NCI-H1105 treated with DMSO at 0.1 percent for 48 hours (cell line): ENCODE results near the gene KLF5.
A peak's percentile ranks its signal among the peaks of the same experiment; 100 is the strongest.
"Not testable (repeated sequence)": the region's sequence is repeated elsewhere in the genome, so short reads cannot be mapped to it uniquely, and the experiment has no call there.

ENCODE experiments used
- DNase-seq: peaks from one replicate; lab custom pipeline; 2025; lab: John Stamatoyannopoulos, UW

Gene KLF5

GRCh38 chr13:73058736-73059459 lies at the start of gene KLF5:
Gene KLF5, plus strand, starts transcription at chr13:73059005. Its CDS starts 323 bp downstream, at chr13:73059328.
- peak; percentile 79 for DNase-seq

- no peak for DNase-seq
These were observed 47.1 kb upstream of the KLF5 start for GRCh38 chr13:73011751-73012150.

GRCh38 chr13:73015805-73016204 lies 43.0 kb upstream of the KLF5 start:
- DNase-seq: no peak

- no peak for DNase-seq
These were observed 40.5 kb upstream of the KLF5 start for GRCh38 chr13:73018336-73018735.

- no peak for DNase-seq
These were observed 33.4 kb upstream of the KLF5 start for GRCh38 chr13:73025217-73026012.

- no peak for DNase-seq
These were observed 23.9 kb upstream of the KLF5 start for GRCh38 chr13:73034901-73035300.

- no peak for DNase-seq
These were observed 23.1 kb upstream of the KLF5 start for GRCh38 chr13:73035660-73036059.

- DNase-seq: no peak
These were observed 22.2 kb upstream of the KLF5 start for GRCh38 chr13:73036566-73036965.

- DNase-seq: no peak
These were observed 20.7 kb upstream of the KLF5 start for GRCh38 chr13:73038064-73038463.

- no peak for DNase-seq
These were observed 19.4 kb upstream of the KLF5 start for GRCh38 chr13:73039201-73040108.

GRCh38 chr13:73040484-73040883 lies 18.3 kb upstream of the KLF5 start:
- no peak for DNase-seq

- no peak for DNase-seq
These were observed 17.7 kb upstream of the KLF5 start for GRCh38 chr13:73040968-73041596.

GRCh38 chr13:73045031-73045430 lies 13.8 kb upstream of the KLF5 start:
- no peak for DNase-seq

GRCh38 chr13:73048615-73049014 lies 10.2 kb upstream of the KLF5 start:
- not testable (repeated sequence) for DNase-seq

- no peak for DNase-seq
These were observed 4.1 kb upstream of the KLF5 start for GRCh38 chr13:73054712-73055111.

- no peak for DNase-seq
These were observed 2.8 kb upstream of the KLF5 start for GRCh38 chr13:73055813-73056564.

- DNase-seq: no peak
These were observed 2.2 kb upstream of the KLF5 start for GRCh38 chr13:73056565-73056962.

GRCh38 chr13:73057284-73058063 lies 1.3 kb upstream of the KLF5 start:
- no peak for DNase-seq

GRCh38 chr13:73058064-73058313 lies 816 bp upstream of the KLF5 start:
- DNase-seq: no peak

- DNase-seq: no peak
These were observed 421 bp upstream of the KLF5 start for GRCh38 chr13:73058432-73058735.
